K562 (cell line): ENCODE measurements around the gene TMEM132D. TPM values are rescaled to one million over a fixed set of nuclear protein-coding genes. Genes with fewer than 3 reads are reported as not detected.

Experiments
- ATAC-seq: fragments of 200-7000 bp; cut with Tn5 transposase; 3 replicates; pipeline ENCODE4 v1.9.1; 2020; ENCODE audit warnings: moderate library complexity
- BruUV-seq: library from RNA; stranded (reverse); fragments of 400-500 nt; replicated peaks from 2 replicates; lab custom pipeline; 2021; lab: Mats Ljungman, UMichigan
- CTCF ChIA-PET: fragments of 300-600 bp; formaldehyde crosslinking; extraction: SDS; loops from one replicate; lab custom pipeline; 2021; ENCODE audit warnings: low intra/inter-chr PET ratio; lab: Yijun Ruan, JAX
- POLR2A ChIA-PET: fragments of 300-600, 350-650 bp; sonication (Branson Sonifier 250); formaldehyde crosslinking; extraction: SDS; loops from one replicate; lab custom pipeline; 2021; ENCODE audit warnings: antibody characterized with exemption, inconsistent platforms; lab: Yijun Ruan, JAX
- DNase-seq, 4 experiments: peaks; one replicate each; pipeline versions ENCODE4 v3.0.0 to v3.0.0-alpha.2; 2011 to 2018; ENCODE audit warnings: low spot score in 3 of 4, mixed read lengths in 3 of 4; ENCODE audit errors: extremely low read depth in 1 of 4
- FAIRE-seq: peaks from 2 replicates; lab custom pipeline; 2011; peaks lifted over from hg19 to GRCh38; lab: Jason Lieb, UNC
- H2AFZ ChIP-seq: 2 replicates; pipeline ENCODE4 v1.6.0; 2011; ENCODE audit warnings: low read depth, low read length, control low read depth, inconsistent platforms
- H3K27ac ChIP-seq: fragments of 200-600 bp; 3 replicates; pipeline ENCODE4 v1.8.0; 2011; ENCODE audit warnings: low read depth, mild to moderate bottlenecking, control low read depth, inconsistent platforms, low read length, moderate library complexity, mixed read lengths; ENCODE audit errors: extremely low read depth
- H3K27me3 ChIP-seq, 2 experiments: fragments of 300-600 bp in 1 of 2; 2 replicates in 1 of 2; 3 replicates in 1 of 2; pipeline versions ENCODE4 v1.6.0 to v1.8.0; 2011; ENCODE audit warnings: inconsistent platforms in 2 of 2, low read length in 2 of 2, mild to moderate bottlenecking in 1 of 2, mixed read lengths in 1 of 2, moderate library complexity in 1 of 2; ENCODE audit not compliant: control insufficient read depth in 2 of 2, insufficient read depth in 2 of 2
- H3K36me3 ChIP-seq: fragments of 300-600 bp; 3 replicates; pipeline ENCODE4 v1.8.0; 2011; ENCODE audit warnings: mild to moderate bottlenecking, low read length, inconsistent platforms; ENCODE audit not compliant: control insufficient read depth, insufficient read depth
- H3K4me1 ChIP-seq, 2 experiments: fragments of 200-600 bp in 1 of 2; replicated peaks in 1 of 2; 2 replicates in 1 of 2; 3 replicates in 1 of 2; pipeline versions ENCODE4 v1.5.1 to v1.8.0; 2011; ENCODE audit warnings: inconsistent platforms in 2 of 2, low read length in 2 of 2, mild to moderate bottlenecking in 1 of 2, mixed read lengths in 1 of 2, moderate library complexity in 1 of 2; ENCODE audit not compliant: control insufficient read depth in 2 of 2, insufficient read depth in 2 of 2
- H3K4me2 ChIP-seq: 2 replicates; pipeline ENCODE4 v1.6.1; 2011; ENCODE audit warnings: low read length, control low read depth, inconsistent platforms, mixed read lengths; ENCODE audit not compliant: insufficient read depth
- H3K4me3 ChIP-seq: fragments of 200-600 bp; sonication (generic), shearing (Covaris generic); 2 replicates; pipeline ENCODE4 v1.5.1; 2016; ENCODE audit warnings: control low read depth, inconsistent platforms
- H3K79me2 ChIP-seq: fragments of 200-600 bp; 3 replicates; pipeline ENCODE4 v1.8.0; 2011; ENCODE audit warnings: low read length, inconsistent platforms; ENCODE audit not compliant: control insufficient read depth, insufficient read depth
- H3K9ac ChIP-seq, 2 experiments: 2 replicates each; pipeline versions ENCODE4 v1.6.0 to v1.6.1; 2011; ENCODE audit warnings: low read depth in 2 of 2, low read length in 2 of 2, control low read depth in 1 of 2, inconsistent platforms in 1 of 2, mild to moderate bottlenecking in 1 of 2, mixed read lengths in 1 of 2; ENCODE audit not compliant: insufficient read depth in 1 of 2
- H3K9me1 ChIP-seq: one replicate; pipeline ENCODE4 v1.6.0; 2011; ENCODE audit warnings: inconsistent platforms, mild to moderate bottlenecking, low read length, moderate library complexity; ENCODE audit not compliant: control insufficient read depth, insufficient read depth
- H3K9me3 ChIP-seq: replicated peaks from 2 replicates; pipeline ENCODE4 v1.5.1; 2011; ENCODE audit warnings: low read depth, low read length, inconsistent platforms; ENCODE audit not compliant: control insufficient read depth, insufficient read depth
- H4K20me1 ChIP-seq: replicated peaks from 2 replicates; pipeline ENCODE4 v1.6.1; 2011; ENCODE audit warnings: low read length, inconsistent platforms, mixed read lengths; ENCODE audit not compliant: control insufficient read depth, insufficient read depth
- ARID1B ChIP-seq: fragments of 450-650 bp; IDR thresholded peaks from 2 replicates; pipeline ENCODE4 v1.6.1; 2016; ENCODE audit warnings: antibody characterized with exemption, mild to moderate bottlenecking, inconsistent platforms
- MAX ChIP-seq: sonication (generic); formaldehyde crosslinking; IDR thresholded peaks from 2 replicates; pipeline ENCODE4 v1.9.0; 2022; ENCODE audit warnings: mild to moderate bottlenecking, missing genetic modification reagents
- PHF8 ChIP-seq: fragments of 200-600 bp; sonication (generic); IDR thresholded peaks from 2 replicates; pipeline ENCODE4 v1.6.1; 2012; ENCODE audit warnings: mixed run types, mild to moderate bottlenecking, inconsistent platforms, low read length, moderate library complexity, borderline replicate concordance
- SAP30 ChIP-seq: fragments of 200-600 bp; sonication (generic); IDR thresholded peaks from 2 replicates; pipeline ENCODE4 v1.6.1; 2012; ENCODE audit warnings: borderline replicate concordance, low read depth, mild to moderate bottlenecking, moderate library complexity, low read length, control low read depth, inconsistent platforms; ENCODE audit not compliant: insufficient read depth, poor library complexity, severe bottlenecking
- ZNF282 ChIP-seq: sonication (generic); formaldehyde crosslinking; IDR thresholded peaks from 2 replicates; pipeline ENCODE4 v1.8.1; 2023; ENCODE audit warnings: missing genetic modification reagents
- WGBS: fragments of 100-300 bp; shearing (Covaris generic); methylation state at CpG from one replicate; pipeline ENCODE4 v1.1.6; 2016; ENCODE audit warnings: low coverage, mixed read lengths; ENCODE audit not compliant: insufficient coverage; ENCODE audit errors: missing lambda C conversion rate; 5-methylcytosine and 5-hydroxymethylcytosine counted together
- in situ Hi-C: fragments of 300-500 bp; cut with MboI; formaldehyde crosslinking; loops from 4 replicates; pipeline ENCODE4 v1.15.0; 2018; ENCODE audit warnings: inconsistent platforms, mixed read lengths
- intact Hi-C: fragments of 100-400 bp; cut with micrococcal nuclease; formaldehyde crosslinking; loops from 2 replicates; pipeline ENCODE4 v1.14.2; 2022
- polyA plus RNA-seq, 8 experiments: library from polyadenylated mRNA; depleted of rRNA in 4 of 8; stranded (reverse) in 5 of 8; unstranded in 3 of 8; fragments of >200 nt; fragmentation: Nextera tagmentation in 2 of 8; fragmentation: Illumina TruSeq in 1 of 8; extraction: Ambion mirVana in 2 of 8; extraction: Trizol in 1 of 8; gene quantifications; 2 replicates each; pipeline versions ENCODE4 v1.2.1 to v1.2.3, GENCODE V29; 2011 to 2014; ENCODE audit warnings: inconsistent platforms in 1 of 8, missing spikeins in 1 of 8
- total RNA-seq, 7 experiments: library from RNA; depleted of rRNA in 6 of 7; stranded (reverse); fragments of >200 nt in 6 of 7; fragmentation: Illumina TruSeq in 2 of 7; extraction: Trizol in 2 of 7; gene quantifications; 2 replicates each; pipeline versions ENCODE4 v1.2.1 to v1.2.3, GENCODE V29; 2011 to 2021; ENCODE audit warnings: low replicate concordance in 1 of 7
- TF ChIP-seq, protein P1 (sequence below): fragments of 450-650 bp; IDR thresholded peaks from 2 replicates; pipeline ENCODE4 v1.7.0; 2016; ENCODE audit warnings: borderline replicate concordance

Gene TMEM132D
- total and polyA plus RNA-seq, 9 of the 15 experiments (the other 6 are each of a cell fraction or from before 2014, with no cell fraction given): not detected

GRCh38 chr12:129440278-129440677, 463.5 kb downstream of the TMEM132D start:
- ChIA-PET CTCF (no interaction called here), POLR2A (no interaction called here)
- DNase-seq: no peak
- Histone ChIP-seq H3K4me2 (no peak overlapping the region), H3K4me1 (no peaks in the 10 kb centered on the region), H3K27me3 (no peaks in the 10 kb centered on the region), H3K36me3 (no peaks in the 10 kb centered on the region), H3K4me3 (no peak overlapping the region), H3K79me2 (no peaks in the 10 kb centered on the region), H3K9me1 (no peaks in the 10 kb centered on the region), H4K20me1 (no peaks in the 10 kb centered on the region), H3K9me3 (no peaks in the 10 kb centered on the region), H3K9ac (no peak overlapping the region), H2AFZ (no peak overlapping the region), H3K27ac (no peak overlapping the region)
- no TSS peak for BruUV-seq
- 0% methylated on average over 4 of the region's 4 CpGs for WGBS
- in situ Hi-C loops: no loop called here
- intact Hi-C loops: no loop called here
- TF ChIP-seq MAX (CRISPR knock-in tag) (no peak), PHF8 (no peak), ZNF282 (CRISPR knock-in tag) (no peak), SAP30 (no peak), ARID1B (no peak)
- TF ChIP-seq, protein P1, sequence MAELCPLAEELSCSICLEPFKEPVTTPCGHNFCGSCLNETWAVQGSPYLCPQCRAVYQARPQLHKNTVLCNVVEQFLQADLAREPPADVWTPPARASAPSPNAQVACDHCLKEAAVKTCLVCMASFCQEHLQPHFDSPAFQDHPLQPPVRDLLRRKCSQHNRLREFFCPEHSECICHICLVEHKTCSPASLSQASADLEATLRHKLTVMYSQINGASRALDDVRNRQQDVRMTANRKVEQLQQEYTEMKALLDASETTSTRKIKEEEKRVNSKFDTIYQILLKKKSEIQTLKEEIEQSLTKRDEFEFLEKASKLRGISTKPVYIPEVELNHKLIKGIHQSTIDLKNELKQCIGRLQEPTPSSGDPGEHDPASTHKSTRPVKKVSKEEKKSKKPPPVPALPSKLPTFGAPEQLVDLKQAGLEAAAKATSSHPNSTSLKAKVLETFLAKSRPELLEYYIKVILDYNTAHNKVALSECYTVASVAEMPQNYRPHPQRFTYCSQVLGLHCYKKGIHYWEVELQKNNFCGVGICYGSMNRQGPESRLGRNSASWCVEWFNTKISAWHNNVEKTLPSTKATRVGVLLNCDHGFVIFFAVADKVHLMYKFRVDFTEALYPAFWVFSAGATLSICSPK: no peak
- no peak for FAIRE-seq
- ATAC-seq: no peak
